H9 (cell line): ENCODE data around the gene RPRD2. TPM values are rescaled to one million over a fixed set of nuclear protein-coding genes. Genes with fewer than 3 reads are reported as not detected.

Experiments used
- DNase-seq: peaks from one replicate; pipeline ENCODE4 v3.0.0-alpha.2; 2017
- H2AFZ ChIP-seq: one replicate; pipeline ENCODE4 v1.6.1; 2013; ENCODE audit warnings: mild to moderate bottlenecking, low read length, control low read depth, moderate library complexity
- H2AK5ac ChIP-seq: 2 replicates; pipeline ENCODE4 v1.6.1; 2013; ENCODE audit warnings: low read length, control low read depth, mixed read lengths; ENCODE audit not compliant: insufficient read length
- H2BK120ac ChIP-seq: one replicate; pipeline ENCODE4 v1.6.1; 2013; ENCODE audit warnings: low read depth, mild to moderate bottlenecking, low read length, control low read depth, inconsistent platforms; ENCODE audit not compliant: poor library complexity, severe bottlenecking
- H2BK12ac ChIP-seq: 2 replicates; pipeline ENCODE4 v1.6.1; 2013; ENCODE audit warnings: low read length, control low read depth, mixed read lengths, low read depth; ENCODE audit not compliant: insufficient read length
- H2BK15ac ChIP-seq: 2 replicates; pipeline ENCODE4 v1.6.1; 2013; ENCODE audit warnings: low read depth, low read length, control low read depth
- H2BK20ac ChIP-seq: one replicate; pipeline ENCODE4 v1.6.1; 2013; ENCODE audit warnings: low read depth, mild to moderate bottlenecking, low read length, control low read depth, inconsistent platforms; ENCODE audit not compliant: poor library complexity, severe bottlenecking
- H2BK5ac ChIP-seq: 2 replicates; pipeline ENCODE4 v1.6.1; 2013; ENCODE audit warnings: low read length, control low read depth, mixed read lengths; ENCODE audit not compliant: insufficient read length
- H3K14ac ChIP-seq: 2 replicates; pipeline ENCODE4 v1.6.1; 2013; ENCODE audit warnings: low read length, control low read depth; ENCODE audit not compliant: insufficient read depth
- H3K18ac ChIP-seq: 2 replicates; pipeline ENCODE4 v1.6.1; 2013; ENCODE audit warnings: low read depth, mild to moderate bottlenecking, mixed read lengths, low read length, control low read depth; ENCODE audit not compliant: insufficient read length
- H3K23ac ChIP-seq: 2 replicates; pipeline ENCODE4 v1.6.1; 2013; ENCODE audit warnings: low read length, control low read depth, mixed read lengths, low read depth; ENCODE audit not compliant: insufficient read length
- H3K23me2 ChIP-seq: 2 replicates; pipeline ENCODE4 v1.6.1; 2013; ENCODE audit warnings: low read depth, mild to moderate bottlenecking, mixed read lengths, low read length, control low read depth; ENCODE audit not compliant: insufficient read length, poor library complexity, severe bottlenecking
- H3K27ac ChIP-seq: 2 replicates; pipeline ENCODE4 v1.5.1; 2013; ENCODE audit warnings: low read length, control low read depth, mixed read lengths, low read depth; ENCODE audit not compliant: insufficient read length
- H3K27me3 ChIP-seq: 2 replicates; pipeline ENCODE4 v1.6.1; 2013; ENCODE audit warnings: low read length, control low read depth, inconsistent platforms; ENCODE audit not compliant: insufficient read depth
- H3K4ac ChIP-seq: 2 replicates; pipeline ENCODE4 v1.6.1; 2013; ENCODE audit warnings: low read depth, mild to moderate bottlenecking, control low read depth, inconsistent platforms, low read length, moderate library complexity
- H3K4me1 ChIP-seq: 2 replicates; pipeline ENCODE4 v1.6.1; 2013; ENCODE audit warnings: low read length, control low read depth, inconsistent platforms; ENCODE audit not compliant: insufficient read depth
- H3K4me2 ChIP-seq: 2 replicates; pipeline ENCODE4 v1.6.1; 2013; ENCODE audit warnings: low read length, control low read depth, mixed read lengths; ENCODE audit not compliant: insufficient read length, insufficient read depth
- H3K56ac ChIP-seq: 2 replicates; pipeline ENCODE4 v1.6.1; 2013; ENCODE audit warnings: low read depth, mild to moderate bottlenecking, mixed read lengths, low read length, control low read depth; ENCODE audit not compliant: insufficient read length
- H3K79me1 ChIP-seq: 2 replicates; pipeline ENCODE4 v1.6.1; 2013; ENCODE audit warnings: low read depth, mild to moderate bottlenecking, moderate library complexity, low read length, control low read depth, inconsistent platforms; ENCODE audit not compliant: insufficient read depth, poor library complexity, severe bottlenecking
- H3K79me2 ChIP-seq: 2 replicates; pipeline ENCODE4 v1.6.1; 2013; ENCODE audit warnings: low read length, control low read depth, inconsistent platforms; ENCODE audit not compliant: insufficient read depth
- H3K9ac ChIP-seq: 2 replicates; pipeline ENCODE4 v1.6.1; 2013; ENCODE audit warnings: low read length, control low read depth, mixed read lengths; ENCODE audit not compliant: insufficient read length; ENCODE audit errors: extremely low read depth
- H3K9me3 ChIP-seq: one replicate; pipeline ENCODE4 v1.6.1; 2013; ENCODE audit warnings: low read depth, low read length, inconsistent platforms; ENCODE audit not compliant: control insufficient read depth
- H3T11ph ChIP-seq: one replicate; pipeline ENCODE4 v1.6.1; 2013; ENCODE audit warnings: mild to moderate bottlenecking, low read length, control low read depth, inconsistent platforms
- H4K20me1 ChIP-seq: one replicate; pipeline ENCODE4 v1.6.1; 2013; ENCODE audit not compliant: control insufficient read depth, insufficient read length, insufficient read depth
- H4K5ac ChIP-seq: 2 replicates; pipeline ENCODE4 v1.6.1; 2013; ENCODE audit warnings: low read depth, mild to moderate bottlenecking, mixed read lengths, low read length, control low read depth; ENCODE audit not compliant: insufficient read length
- H4K8ac ChIP-seq: replicated peaks from 2 replicates; pipeline ENCODE4 v1.6.1; 2013; ENCODE audit warnings: low read length, control low read depth, mixed read lengths, low read depth; ENCODE audit not compliant: insufficient read length
- H4K91ac ChIP-seq: 2 replicates; pipeline ENCODE4 v1.6.1; 2013; ENCODE audit warnings: low read depth, mild to moderate bottlenecking, moderate library complexity, mixed read lengths, low read length, control low read depth; ENCODE audit not compliant: insufficient read length
- H3K27ac Mint-ChIP-seq, 3 experiments: 2 replicates in 2 of 3; 3 replicates in 1 of 3; pipeline ENCODE4 v1.8.0; 2020 to 2021; ENCODE audit warnings: mixed read lengths in 3 of 3, mild to moderate bottlenecking in 1 of 3, moderate library complexity in 1 of 3
- H3K27me3 Mint-ChIP-seq: 2 replicates; pipeline ENCODE4 v1.8.0; 2021; ENCODE audit warnings: low read depth, mild to moderate bottlenecking, moderate library complexity, mixed read lengths
- H3K36me3 Mint-ChIP-seq, 3 experiments: 2 replicates in 2 of 3; 3 replicates in 1 of 3; pipeline ENCODE4 v1.8.0; 2020 to 2021; ENCODE audit warnings: low read depth in 3 of 3, mixed read lengths in 3 of 3; ENCODE audit not compliant: insufficient read depth in 1 of 3
- H3K4me1 Mint-ChIP-seq, 2 experiments: 2 replicates each; pipeline ENCODE4 v1.8.0; 2020; ENCODE audit warnings: mixed read lengths in 2 of 2
- H3K4me3 Mint-ChIP-seq, 2 experiments: 2 replicates in 1 of 2; 3 replicates in 1 of 2; pipeline ENCODE4 v1.8.0; 2020 to 2021; ENCODE audit warnings: mild to moderate bottlenecking in 2 of 2, mixed read lengths in 2 of 2, moderate library complexity in 1 of 2
- H3K9me3 Mint-ChIP-seq, 2 experiments: 2 replicates in 1 of 2; 3 replicates in 1 of 2; pipeline ENCODE4 v1.8.0; 2020; ENCODE audit warnings: mild to moderate bottlenecking in 2 of 2, mixed read lengths in 2 of 2, moderate library complexity in 1 of 2
- CTCF ChIP-seq: fragments of 200-600 bp; sonication (generic); conservative IDR thresholded peaks from 3 replicates; pipeline ENCODE4 v1.8.0; 2021; ENCODE audit warnings: antibody characterized with exemption, mild to moderate bottlenecking
- WGBS: extraction: QIAGEN DNeasy Blood & Tissue Kit; methylation state at CpG from one replicate; pipeline ENCODE4 v1.1.7; 2013; ENCODE audit warnings: missing lambda C conversion rate, low lambda C conversion rate, mixed read lengths; ENCODE audit not compliant: insufficient read length; ENCODE audit errors: extremely low coverage; 5-methylcytosine and 5-hydroxymethylcytosine counted together
- total RNA-seq: library from RNA; stranded (reverse); gene quantifications from 2 replicates; pipeline ENCODE4 v1.2.1, GENCODE V29; 2021

The RPRD2 gene
- total RNA-seq, 1 experiment from 2014 or later: 39.0 TPM

GRCh38 chr1:150388241-150388640 lies 24.3 kb downstream of the RPRD2 start:
- no peaks in the 10 kb centered on the region for H3K23me2 ChIP-seq
- H3K79me1 ChIP-seq: peaks cover 3% of the 10 kb centered on the region
- no peak overlapping the region for H3K56ac ChIP-seq
- H3K14ac ChIP-seq: no peak overlapping the region
- Mint-ChIP-seq H3K9me3 (no peaks in the 10 kb centered on the region), H3K4me3 (no peak overlapping the region), H3K36me3 (peaks cover 0 to 2% (median 0%) of the 10 kb centered on the region in 3 experiments; a peak in 1 of 7 replicates), H3K4me1 (peaks cover 3 to 8% of the 10 kb centered on the region in 2 experiments; a peak in 3 of 4 replicates), H3K27me3 (no peaks in the 10 kb centered on the region), H3K27ac (no peak overlapping the region)
- no peak overlapping the region for H2BK12ac ChIP-seq
- H4K20me1 ChIP-seq: no peaks in the 10 kb centered on the region
- no peak overlapping the region for H4K5ac ChIP-seq
- TF ChIP-seq CTCF: no peak
- no peak overlapping the region for H3K18ac ChIP-seq
- no peak overlapping the region for H2BK20ac ChIP-seq
- peaks cover 10% of the 10 kb centered on the region; the same call in 1 of the 2 replicates for H3K79me2 ChIP-seq
- no peak overlapping the region for H4K8ac ChIP-seq
- no peak overlapping the region for H3K23ac ChIP-seq
- no peaks in the 10 kb centered on the region for H3K4me1 ChIP-seq
- no peak overlapping the region for H2BK15ac ChIP-seq
- H3K4me2 ChIP-seq: no peak overlapping the region
- H4K91ac ChIP-seq: no peak overlapping the region
- no peaks in the 10 kb centered on the region for H3K9me3 ChIP-seq
- H2AFZ ChIP-seq: no peak overlapping the region
- no CpG with 5 or more reads among the region's 5 CpGs for WGBS
- H3K27me3 ChIP-seq: no peaks in the 10 kb centered on the region
- no peak overlapping the region for H3T11ph ChIP-seq
- no peak overlapping the region for H3K9ac ChIP-seq
- no peak overlapping the region for H2BK120ac ChIP-seq
- DNase-seq: no peak
- no peak overlapping the region for H3K4ac ChIP-seq
- no peak overlapping the region for H2BK5ac ChIP-seq
- no peak overlapping the region for H2AK5ac ChIP-seq
- no peak overlapping the region for H3K27ac ChIP-seq
